ENCODE results near the gene ATXN1. TPM values are rescaled to one million over a fixed set of nuclear protein-coding genes. Genes with fewer than 3 reads are reported as not detected.

Gene ATXN1
- total RNA-seq, 1 experiment from 2014 or later, result 16.5 TPM

DNA sequence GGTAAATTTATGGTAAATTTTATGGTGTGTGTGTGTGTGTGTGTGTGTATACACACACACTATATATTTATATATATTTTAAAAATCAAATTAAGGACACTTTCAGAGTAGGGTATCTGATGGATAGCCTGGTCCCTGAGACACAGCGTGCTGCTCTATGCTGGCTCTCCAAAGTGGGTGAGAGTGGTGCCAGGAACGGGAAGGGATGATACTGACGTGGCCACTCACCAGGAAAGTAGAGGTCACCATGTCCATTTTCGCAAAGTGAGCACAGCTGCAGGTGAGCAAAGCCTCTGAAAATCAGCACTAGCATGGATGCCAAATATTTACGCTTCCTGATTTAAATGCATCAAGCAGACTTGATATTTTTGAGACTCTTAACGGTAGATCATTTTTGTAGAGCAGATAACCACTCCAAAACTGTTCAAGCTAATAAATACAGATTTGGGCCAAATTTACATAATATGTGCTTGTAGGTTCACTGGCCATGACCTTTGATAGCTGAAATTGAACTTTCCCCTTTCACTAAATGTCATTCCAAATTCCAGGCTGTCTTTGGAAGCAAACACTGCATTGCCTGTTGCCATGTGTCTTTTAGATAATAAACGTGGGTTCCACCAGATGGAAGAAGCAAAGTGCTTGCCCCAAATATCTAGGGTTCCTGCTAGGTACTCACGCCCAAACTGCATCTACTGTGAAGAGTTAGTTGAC, 116.6 kb downstream of the ATXN1 start:
- no peak for DNase-seq (ENCODE audit: unreplicated experiment)
- no peak overlapping the region for H3K4me3 Mint-ChIP-seq (ENCODE audit: unreplicated experiment)
- H3K9me3 Mint-ChIP-seq (ENCODE audit: unreplicated experiment), result no peaks in the 10 kb centered on the region
- POLR2A ChIA-PET, result interaction anchor here (1.7 kb wide), 1 partner anchor 54 kb away, joined by 4 read pairs; no protein-coding TSS in a partner anchor
- no peak overlapping the region for H3K27ac Mint-ChIP-seq (ENCODE audit: low read depth, unreplicated experiment)
- TF ChIP-seq, protein P1, sequence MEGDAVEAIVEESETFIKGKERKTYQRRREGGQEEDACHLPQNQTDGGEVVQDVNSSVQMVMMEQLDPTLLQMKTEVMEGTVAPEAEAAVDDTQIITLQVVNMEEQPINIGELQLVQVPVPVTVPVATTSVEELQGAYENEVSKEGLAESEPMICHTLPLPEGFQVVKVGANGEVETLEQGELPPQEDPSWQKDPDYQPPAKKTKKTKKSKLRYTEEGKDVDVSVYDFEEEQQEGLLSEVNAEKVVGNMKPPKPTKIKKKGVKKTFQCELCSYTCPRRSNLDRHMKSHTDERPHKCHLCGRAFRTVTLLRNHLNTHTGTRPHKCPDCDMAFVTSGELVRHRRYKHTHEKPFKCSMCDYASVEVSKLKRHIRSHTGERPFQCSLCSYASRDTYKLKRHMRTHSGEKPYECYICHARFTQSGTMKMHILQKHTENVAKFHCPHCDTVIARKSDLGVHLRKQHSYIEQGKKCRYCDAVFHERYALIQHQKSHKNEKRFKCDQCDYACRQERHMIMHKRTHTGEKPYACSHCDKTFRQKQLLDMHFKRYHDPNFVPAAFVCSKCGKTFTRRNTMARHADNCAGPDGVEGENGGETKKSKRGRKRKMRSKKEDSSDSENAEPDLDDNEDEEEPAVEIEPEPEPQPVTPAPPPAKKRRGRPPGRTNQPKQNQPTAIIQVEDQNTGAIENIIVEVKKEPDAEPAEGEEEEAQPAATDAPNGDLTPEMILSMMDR (IDR thresholded peaks at IDR 0.05; ENCODE audit: unreplicated experiment), result no peak
- no peaks in the 10 kb centered on the region for H3K4me1 Mint-ChIP-seq (ENCODE audit: insufficient read depth, unreplicated experiment)
- H3K36me3 Mint-ChIP-seq (ENCODE audit: insufficient read depth, unreplicated experiment), result peaks cover 6% of the 10 kb centered on the region
- BruUV-seq (replicated peaks), result no TSS peak
- CTCF ChIA-PET, result interaction anchor here (1.5 kb wide), 1 partner anchor 10 kb away, joined by 3 read pairs; no protein-coding TSS in a partner anchor
- no peaks in the 10 kb centered on the region for H3K27me3 Mint-ChIP-seq (ENCODE audit: insufficient read depth, unreplicated experiment)
- intact Hi-C loops (cut with micrococcal nuclease), result no loop called here

DNA sequence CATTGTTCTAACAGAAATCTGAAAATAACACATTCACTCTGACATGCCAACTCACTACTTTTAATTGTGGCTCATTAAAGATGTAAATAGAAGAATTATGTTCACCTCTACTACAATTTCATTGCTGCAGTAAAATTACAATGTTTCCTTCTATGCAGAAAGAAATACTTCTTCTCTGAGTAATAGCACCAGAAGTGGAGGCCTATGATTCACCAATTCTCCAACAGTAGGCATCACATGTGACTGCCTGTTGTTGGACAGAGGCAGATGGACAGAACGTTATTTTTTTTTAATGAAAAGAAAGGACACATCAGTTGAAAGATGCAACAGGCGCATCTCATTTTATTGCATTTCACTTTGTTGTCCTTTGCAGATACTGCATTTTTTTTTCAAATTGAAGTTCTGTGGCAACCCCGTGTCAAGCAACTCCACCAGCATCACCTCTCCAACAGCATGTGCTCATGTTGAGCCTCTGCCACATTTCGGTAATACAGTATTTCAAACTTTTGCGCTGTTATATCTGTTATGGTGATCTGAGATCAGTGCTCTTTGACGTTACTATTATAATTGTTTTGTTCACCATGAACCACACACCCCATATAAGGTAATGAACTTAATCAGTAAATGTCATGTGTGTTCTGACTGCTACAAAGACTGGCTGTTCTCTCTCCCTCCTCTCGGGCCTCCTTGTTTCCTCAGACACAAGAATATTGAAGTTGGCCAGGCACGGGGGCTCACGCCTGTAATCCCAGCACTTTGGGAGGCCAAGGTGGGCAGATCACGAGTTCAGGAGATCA, 121.4 kb downstream of the ATXN1 start:
- ChIA-PET POLR2A (interaction anchor here (0.6 to 1.5 kb wide), 2 partner anchors 28 to 73 kb away, joined by 3 read pairs; no protein-coding TSS in a partner anchor), CTCF (interaction anchor here (0.6 kb wide), 2 partner anchors 294 to 307 kb away, joined by 3 read pairs; no protein-coding TSS in a partner anchor)
- Mint-ChIP-seq H3K27me3 (ENCODE audit: insufficient read depth, unreplicated experiment) (no peaks in the 10 kb centered on the region), H3K36me3 (ENCODE audit: insufficient read depth, unreplicated experiment) (peaks cover 6% of the 10 kb centered on the region), H3K27ac (ENCODE audit: low read depth, unreplicated experiment) (no peak overlapping the region), H3K4me1 (ENCODE audit: insufficient read depth, unreplicated experiment) (peaks cover 11% of the 10 kb centered on the region), H3K4me3 (ENCODE audit: unreplicated experiment) (no peak overlapping the region), H3K9me3 (ENCODE audit: unreplicated experiment) (no peaks in the 10 kb centered on the region)
- DNase-seq (ENCODE audit: unreplicated experiment), result peak; percentile 65
- no TSS peak for BruUV-seq (replicated peaks)
- intact Hi-C loops (cut with micrococcal nuclease), result loop anchor here (5.0 kb wide), 1 partner anchor 72 kb away; no protein-coding TSS in a partner anchor
- TF ChIP-seq, protein P1 (IDR thresholded peaks at IDR 0.05; ENCODE audit: unreplicated experiment), result no peak

DNA sequence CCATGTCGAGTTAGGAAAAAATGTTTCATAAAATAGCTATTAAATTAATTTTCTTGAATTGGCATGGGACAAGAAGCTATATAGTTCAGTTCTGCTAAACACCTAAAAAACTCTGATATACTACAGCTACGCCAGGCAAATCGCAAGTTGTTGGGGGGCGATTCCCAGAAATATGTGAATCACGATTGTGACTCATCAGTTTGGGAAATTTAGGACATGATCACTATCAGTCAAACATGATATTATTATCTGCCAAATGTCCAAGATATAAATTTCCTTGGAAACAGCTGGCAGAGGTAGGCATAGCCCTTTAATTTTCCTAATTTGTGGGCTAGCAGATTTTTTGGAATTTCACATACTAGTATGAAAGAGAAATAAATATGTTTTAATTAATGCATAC, 123.6 kb downstream of the ATXN1 start:
- no peak overlapping the region for H3K27ac Mint-ChIP-seq (ENCODE audit: low read depth, unreplicated experiment)
- TF ChIP-seq, protein P1 (IDR thresholded peaks at IDR 0.05; ENCODE audit: unreplicated experiment), result no peak
- peaks cover 11% of the 10 kb centered on the region for H3K4me1 Mint-ChIP-seq (ENCODE audit: insufficient read depth, unreplicated experiment)
- ChIA-PET CTCF (interaction anchor here (0.5 kb wide), 1 partner anchor 118 kb away, joined by 3 read pairs; no protein-coding TSS in a partner anchor), POLR2A (interaction anchor here (0.7 to 1.9 kb wide), 4 partner anchors 14 to 401 kb away, joined by 3 to 6 read pairs (median 4); partner anchors contain the start of gene ATXN1)
- H3K9me3 Mint-ChIP-seq (ENCODE audit: unreplicated experiment), result no peaks in the 10 kb centered on the region
- DNase-seq (ENCODE audit: unreplicated experiment), result peak; percentile 47
- peaks cover 6% of the 10 kb centered on the region for H3K36me3 Mint-ChIP-seq (ENCODE audit: insufficient read depth, unreplicated experiment)
- intact Hi-C loops (cut with micrococcal nuclease), result loop anchor here (5.0 kb wide), 1 partner anchor 75 kb away; no protein-coding TSS in a partner anchor
- no TSS peak for BruUV-seq (replicated peaks)
- no peaks in the 10 kb centered on the region for H3K27me3 Mint-ChIP-seq (ENCODE audit: insufficient read depth, unreplicated experiment)
- H3K4me3 Mint-ChIP-seq (ENCODE audit: unreplicated experiment), result no peak overlapping the region
